NT2/D1 (cell line): ENCODE data around the gene NTN1.

Experiments
- SUZ12 ChIP-seq: IDR thresholded peaks from 2 replicates; pipeline ENCODE4 v1.6.1; 2011; ENCODE audit not compliant: insufficient read length, insufficient read depth; ENCODE audit errors: extremely low read depth
- YY1 ChIP-seq: IDR thresholded peaks from 2 replicates; pipeline ENCODE4 v1.6.1; 2011; ENCODE audit not compliant: insufficient read length, insufficient read depth
- ZNF274 ChIP-seq: IDR thresholded peaks from 2 replicates; pipeline ENCODE4 v1.6.1; 2011; ENCODE audit warnings: mild to moderate bottlenecking, low read depth, low read length

DNA sequence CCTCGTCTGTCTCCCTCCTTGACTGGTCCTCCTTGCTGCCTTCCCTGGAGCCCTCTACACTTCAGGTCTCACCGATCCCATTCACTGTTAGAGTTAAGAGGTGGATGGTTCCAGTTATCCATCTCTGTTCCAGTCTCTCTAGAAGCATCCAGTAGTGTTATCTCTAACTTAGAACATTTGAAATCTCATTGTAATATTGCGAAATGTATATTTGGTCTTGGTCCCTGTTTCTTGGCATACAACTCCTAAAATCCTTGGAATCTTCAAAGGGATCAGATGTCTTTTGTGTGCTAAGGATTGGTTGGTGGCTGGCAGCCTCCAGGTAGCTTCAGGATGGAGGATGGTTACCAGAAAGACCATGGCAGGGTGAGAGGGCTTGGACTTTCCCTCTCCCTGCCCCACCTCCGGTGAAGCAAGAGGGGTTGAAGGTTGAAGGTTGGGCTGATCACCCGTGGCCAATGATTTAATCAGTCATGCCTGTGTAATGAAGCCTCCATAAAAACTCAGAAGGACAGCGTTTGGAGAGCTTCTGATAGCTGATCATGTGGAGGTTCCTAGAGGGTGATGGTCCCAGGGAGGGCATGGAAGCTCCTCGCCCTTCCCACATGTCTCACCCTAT lies 59.1 kb downstream of the NTN1 start:
- TF ChIP-seq YY1, result no peak
- no peak for TF ChIP-seq ZNF274
- TF ChIP-seq SUZ12, result no peak
